OCI-LY3 (cell line): Measurements from ENCODE around the gene CCL20.
"Not testable (repeated sequence)": the region's sequence is repeated elsewhere in the genome, so short reads cannot be mapped to it uniquely, and the experiment has no call there.

Source experiments
- H2AFZ ChIP-seq: fragments of 200-600, 300-600 bp; shearing (Covaris generic); 2 replicates; pipeline ENCODE4 v1.6.0; 2014; ENCODE audit warnings: antibody characterized with exemption, low read depth, low read length
- H3K27ac ChIP-seq: fragments of 200-600, 300-600 bp; sonication (generic); 2 replicates; pipeline ENCODE4 v1.5.1; 2014; ENCODE audit warnings: mild to moderate bottlenecking, low read length, moderate library complexity, mixed read lengths
- H3K27me3 ChIP-seq: fragments of 200-600, 300-600 bp; sonication (generic); 2 replicates; pipeline ENCODE4 v1.6.1; 2014; ENCODE audit warnings: low read depth, low read length, mixed read lengths
- H3K36me3 ChIP-seq: fragments of 200-600, 300-600 bp; sonication (generic); replicated peaks from 2 replicates; pipeline ENCODE3; 2014; ENCODE audit warnings: low read depth, low read length, mixed read lengths
- H3K4me1 ChIP-seq: fragments of 300-600, 200-600 bp; sonication (generic); 2 replicates; pipeline ENCODE4 v1.6.1; 2014; ENCODE audit warnings: low read length, mixed read lengths
- H3K4me2 ChIP-seq: fragments of 200-600, 300-600 bp; sonication (generic); 2 replicates; pipeline ENCODE4 v1.6.1; 2014; ENCODE audit warnings: low read length, mixed read lengths
- H3K4me3 ChIP-seq: fragments of 300-600, 200-600 bp; sonication (generic); 2 replicates; pipeline ENCODE4 v1.5.1; 2014; ENCODE audit warnings: antibody characterized with exemption, mild to moderate bottlenecking, low read length, moderate library complexity
- H3K79me2 ChIP-seq: fragments of 300-600, 200-600 bp; shearing (Covaris generic); 2 replicates; pipeline ENCODE4 v1.6.1; 2014; ENCODE audit warnings: mild to moderate bottlenecking, low read length, mixed read lengths
- H3K9ac ChIP-seq: fragments of 300-600, 200-600 bp; shearing (Covaris generic); 2 replicates; pipeline ENCODE4 v1.6.0; 2014; ENCODE audit warnings: mild to moderate bottlenecking, low read length, moderate library complexity
- H3K9me3 ChIP-seq: fragments of 200-600, 300-600 bp; shearing (Covaris generic); 2 replicates; pipeline ENCODE4 v1.6.1; 2014; ENCODE audit warnings: low read length, mixed read lengths; ENCODE audit not compliant: insufficient read depth
- H4K20me1 ChIP-seq: fragments of 200-600, 300-600 bp; sonication (generic); 2 replicates; pipeline ENCODE4 v1.6.1; 2016; ENCODE audit warnings: low read length, mixed read lengths; ENCODE audit not compliant: insufficient read depth
- CTCF ChIP-seq: fragments of 200-600, 300-600 bp; sonication (generic); IDR thresholded peaks from 2 replicates; pipeline ENCODE4 v1.5.1; 2014; ENCODE audit warnings: antibody characterized with exemption, low read length, low read depth
- EZH2phosphoT487 ChIP-seq: fragments of 200-600 bp; shearing (Covaris generic); IDR thresholded peaks from 2 replicates; pipeline ENCODE4 v1.6.1; 2018; ENCODE audit warnings: antibody characterized with exemption, mixed run types, low read depth

Gene CCL20

GRCh38 chr2:227796045-227796711 lies 17.5 kb upstream of the CCL20 start:
- Histone ChIP-seq H3K4me2 (no peak overlapping the region), H2AFZ (no peak overlapping the region), H3K79me2 (no peaks in the 10 kb centered on the region), H3K4me1 (no peaks in the 10 kb centered on the region), H3K27me3 (no peaks in the 10 kb centered on the region), H3K9me3 (no peaks in the 10 kb centered on the region), H3K36me3 (no peaks in the 10 kb centered on the region), H3K27ac (no peak overlapping the region), H4K20me1 (no peaks in the 10 kb centered on the region), H3K4me3 (no peak overlapping the region), H3K9ac (no peak overlapping the region)
- TF ChIP-seq CTCF (no peak), EZH2phosphoT487 (no peak)

- not testable (repeated sequence) for H3K9ac ChIP-seq, H3K9me3 ChIP-seq, H2AFZ ChIP-seq, H3K79me2 ChIP-seq, H3K4me1 ChIP-seq, H4K20me1 ChIP-seq, H3K27me3 ChIP-seq, H3K4me3 ChIP-seq, H3K36me3 ChIP-seq, H3K27ac ChIP-seq, H3K4me2 ChIP-seq
These were observed 16.9 kb upstream of the CCL20 start for GRCh38 chr2:227796768-227797167.

- Histone ChIP-seq H3K4me2 (no peak overlapping the region), H3K9me3 (no peaks in the 10 kb centered on the region), H3K36me3 (no peaks in the 10 kb centered on the region), H3K27me3 (no peaks in the 10 kb centered on the region), H3K4me3 (no peak overlapping the region), H3K27ac (no peak overlapping the region), H3K9ac (no peak overlapping the region), H3K79me2 (no peaks in the 10 kb centered on the region), H3K4me1 (no peaks in the 10 kb centered on the region), H4K20me1 (no peaks in the 10 kb centered on the region), H2AFZ (no peak overlapping the region)
- TF ChIP-seq EZH2phosphoT487: no peak
- no peak for TF ChIP-seq CTCF
These were observed 14.4 kb upstream of the CCL20 start for GRCh38 chr2:227799202-227799601.

GRCh38 chr2:227802882-227803281 lies 10.8 kb upstream of the CCL20 start:
- Histone ChIP-seq H3K4me2 (no peak overlapping the region), H3K27me3 (no peaks in the 10 kb centered on the region), H3K79me2 (no peaks in the 10 kb centered on the region), H3K4me1 (no peaks in the 10 kb centered on the region), H3K9me3 (no peaks in the 10 kb centered on the region), H3K27ac (no peak overlapping the region), H2AFZ (no peak overlapping the region), H4K20me1 (no peaks in the 10 kb centered on the region), H3K4me3 (no peak overlapping the region), H3K36me3 (no peaks in the 10 kb centered on the region), H3K9ac (no peak overlapping the region)
- no peak for TF ChIP-seq EZH2phosphoT487
- TF ChIP-seq CTCF: no peak

- Histone ChIP-seq H2AFZ (no peak overlapping the region), H3K4me1 (no peaks in the 10 kb centered on the region), H3K27me3 (no peaks in the 10 kb centered on the region), H3K9me3 (no peaks in the 10 kb centered on the region), H3K27ac (no peak overlapping the region), H3K4me2 (no peak overlapping the region), H3K4me3 (no peak overlapping the region), H3K36me3 (no peaks in the 10 kb centered on the region), H3K79me2 (no peaks in the 10 kb centered on the region), H3K9ac (no peak overlapping the region), H4K20me1 (no peaks in the 10 kb centered on the region)
- no peak for TF ChIP-seq CTCF
- no peak for TF ChIP-seq EZH2phosphoT487
These were observed 8.7 kb upstream of the CCL20 start for GRCh38 chr2:227804975-227805374.
